Stimulated activated CD4-positive, alpha-beta T cell treated with anti-CD3 and anti-CD28 coated beads, Interleukin-15, amount 100 ng/mL, for 48 hours (primary cell): ENCODE measurements around the gene RABL6.
A peak's percentile ranks its signal among the peaks of the same experiment; 100 is the strongest.
"Not testable (repeated sequence)": the region's sequence is repeated elsewhere in the genome, so short reads cannot be mapped to it uniquely, and the experiment has no call there.

Experiments
- DNase-seq, 2 donors: peaks; one replicate each; pipeline ENCODE4 v3.0.0-alpha.2; 2020; ENCODE audit warnings: low read depth in 2 of 2

Gene RABL6

DNA sequence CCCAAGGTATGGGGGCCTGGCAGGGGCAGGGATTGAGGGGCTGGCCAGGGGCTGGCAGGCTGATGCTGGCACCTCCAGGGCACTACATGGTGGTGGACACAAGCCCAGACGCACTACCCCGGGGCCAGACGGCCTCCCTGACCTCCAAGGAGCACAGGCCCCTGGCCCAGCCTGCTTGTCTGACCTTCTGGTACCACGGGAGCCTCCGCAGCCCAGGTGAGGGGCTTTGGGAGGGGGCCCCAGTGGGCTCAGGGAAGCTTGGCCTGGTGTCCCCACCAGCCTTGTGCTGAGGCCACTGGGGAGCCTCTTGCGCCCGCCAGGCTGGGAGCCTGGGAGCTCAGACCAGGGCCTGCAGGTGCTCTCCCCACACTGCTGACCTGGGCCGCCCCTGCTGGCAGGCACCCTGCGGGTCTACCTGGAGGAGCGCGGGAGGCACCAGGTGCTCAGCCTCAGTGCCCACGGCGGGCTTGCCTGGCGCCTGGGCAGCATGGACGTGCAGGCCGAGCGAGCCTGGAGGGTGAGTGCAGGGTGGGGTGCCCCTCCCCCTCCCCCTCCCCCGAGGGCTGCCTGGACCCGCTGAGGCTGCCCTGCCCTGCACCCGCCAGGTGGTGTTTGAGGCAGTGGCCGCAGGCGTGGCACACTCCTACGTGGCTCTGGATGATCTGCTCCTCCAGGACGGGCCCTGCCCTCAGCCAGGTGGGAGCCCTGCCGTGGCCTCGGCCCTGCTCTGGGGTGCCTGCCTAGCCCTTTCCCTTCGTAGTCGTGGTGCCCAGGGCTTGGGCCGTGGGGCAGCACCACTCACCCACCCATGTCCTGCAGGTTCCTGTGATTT is 50.0 kb downstream of the RABL6 start:
- DNase-seq, result no peak

DNA sequence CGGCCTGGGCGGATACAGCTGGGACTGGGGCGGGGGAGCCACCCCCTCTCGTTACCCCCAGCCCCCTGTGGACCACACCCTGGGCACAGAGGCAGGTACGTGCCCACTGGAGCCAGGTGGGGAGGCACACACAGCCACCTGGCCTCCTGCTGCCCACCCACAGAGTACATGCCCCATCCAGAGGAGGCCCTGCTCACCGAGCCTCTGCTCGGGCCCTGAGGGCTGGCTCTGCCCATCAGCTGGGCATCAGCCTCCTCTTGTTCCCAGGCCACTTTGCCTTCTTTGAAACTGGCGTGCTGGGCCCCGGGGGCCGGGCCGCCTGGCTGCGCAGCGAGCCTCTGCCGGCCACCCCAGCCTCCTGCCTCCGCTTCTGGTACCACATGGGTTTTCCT is 50.7 kb downstream of the RABL6 start:
- no peak for DNase-seq

DNA sequence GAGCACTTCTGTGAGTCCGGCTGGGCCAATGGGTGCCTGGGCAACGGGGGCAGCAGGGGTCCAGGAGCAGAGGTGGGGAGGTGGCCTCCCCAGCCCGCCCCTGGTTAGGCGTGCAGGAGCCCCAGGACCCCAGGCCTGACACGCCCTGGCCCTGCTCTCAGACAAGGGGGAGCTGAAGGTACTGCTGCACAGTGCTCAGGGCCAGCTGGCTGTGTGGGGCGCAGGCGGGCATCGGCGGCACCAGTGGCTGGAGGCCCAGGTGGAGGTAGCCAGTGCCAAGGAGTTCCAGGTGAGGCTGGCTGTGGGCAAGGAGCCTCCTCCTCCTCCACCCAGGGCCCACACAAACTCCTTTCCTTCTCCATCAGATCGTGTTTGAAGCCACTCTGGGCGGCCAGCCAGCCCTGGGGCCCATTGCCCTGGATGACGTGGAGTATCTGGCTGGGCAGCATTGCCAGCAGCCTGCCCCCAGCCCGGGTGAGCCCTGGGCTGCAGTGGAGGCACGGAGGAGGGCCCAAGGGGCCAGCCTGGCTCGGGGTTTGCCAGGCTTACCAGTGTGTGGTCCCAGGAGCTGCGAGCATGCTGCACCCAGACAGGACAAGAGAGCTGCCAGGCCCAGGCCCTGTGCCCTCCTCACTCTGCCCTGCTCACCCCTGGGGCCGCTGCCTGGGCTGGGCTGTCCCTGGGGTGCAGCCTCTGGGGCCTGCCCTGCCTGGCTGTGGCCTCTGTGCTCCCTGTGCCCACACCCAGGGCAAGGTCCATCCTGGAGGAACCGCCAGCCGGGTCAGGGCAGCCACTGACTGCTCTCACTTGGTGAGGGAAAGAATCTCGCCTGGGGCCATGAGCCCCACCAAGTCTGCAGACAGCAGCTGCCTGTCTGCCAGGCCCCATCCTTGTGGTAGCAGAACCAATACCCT is 51.4 kb downstream of the RABL6 start:
- DNase-seq, result no peak

DNA sequence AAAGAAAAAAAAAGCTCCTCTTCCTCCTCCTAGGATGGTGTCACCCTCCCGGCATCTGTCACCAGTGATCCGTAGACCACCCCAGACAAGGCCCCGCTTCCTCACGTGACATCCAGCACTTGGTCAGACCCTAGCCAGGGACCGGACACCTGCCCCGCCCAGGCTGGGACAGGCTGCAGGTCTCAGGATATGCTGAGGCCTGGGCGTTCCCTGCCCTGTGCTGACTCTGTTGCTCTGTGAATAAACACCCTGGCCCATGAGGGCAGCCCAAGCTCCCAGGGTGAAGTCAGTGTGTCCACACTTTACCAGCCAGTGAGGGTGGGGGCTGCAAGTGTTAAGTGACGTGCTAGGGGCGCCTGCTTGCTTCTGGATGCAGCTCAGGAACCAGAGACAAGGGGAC is 52.8 kb downstream of the RABL6 start:
- DNase-seq, result no peak

DNA sequence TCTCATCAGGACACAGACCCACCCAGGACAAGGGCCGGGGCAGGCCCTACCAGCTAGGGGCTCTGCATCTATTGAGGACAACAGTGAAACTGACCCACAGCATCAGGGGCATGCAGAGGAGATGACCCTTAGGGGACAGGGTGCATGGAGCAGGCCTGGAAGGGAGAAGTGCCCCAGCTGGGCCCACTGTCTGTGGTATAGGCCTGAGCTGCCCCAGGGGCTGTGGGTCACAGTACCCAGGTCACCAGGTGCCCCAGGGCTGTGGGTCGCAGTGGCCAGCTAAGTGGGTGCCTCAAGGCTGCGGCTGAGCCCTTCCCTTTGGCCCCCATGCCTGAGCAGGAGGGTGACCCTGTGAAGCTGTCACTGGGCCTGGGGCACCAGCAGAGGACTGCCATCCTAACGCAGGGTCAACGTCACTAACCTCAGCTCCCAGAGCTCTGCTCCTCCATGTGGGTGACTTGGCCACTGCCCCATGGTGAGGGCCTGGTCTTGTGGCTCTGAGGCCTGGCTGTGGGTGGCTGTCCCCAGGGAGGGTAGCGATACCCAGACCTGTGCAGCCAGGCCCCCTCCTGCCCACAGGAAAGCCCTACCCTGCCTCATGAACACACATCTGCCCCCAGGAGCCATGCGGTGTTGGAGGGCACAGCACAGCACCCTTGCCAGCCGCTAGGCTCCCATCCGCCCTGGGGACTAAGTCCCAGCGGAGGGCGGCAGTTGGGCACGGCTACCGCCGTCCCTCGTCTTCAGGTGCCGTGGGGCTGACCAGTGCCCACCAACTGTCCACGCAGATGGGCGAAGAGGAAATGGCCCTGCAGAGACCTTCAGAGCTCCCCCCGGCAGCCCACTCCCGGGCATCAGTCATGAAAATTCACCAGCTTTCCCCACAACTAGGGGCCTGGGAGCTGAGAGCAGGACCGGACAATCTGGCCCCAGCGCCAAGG is 53.5 kb downstream of the RABL6 start:
- DNase-seq, result no peak

DNA sequence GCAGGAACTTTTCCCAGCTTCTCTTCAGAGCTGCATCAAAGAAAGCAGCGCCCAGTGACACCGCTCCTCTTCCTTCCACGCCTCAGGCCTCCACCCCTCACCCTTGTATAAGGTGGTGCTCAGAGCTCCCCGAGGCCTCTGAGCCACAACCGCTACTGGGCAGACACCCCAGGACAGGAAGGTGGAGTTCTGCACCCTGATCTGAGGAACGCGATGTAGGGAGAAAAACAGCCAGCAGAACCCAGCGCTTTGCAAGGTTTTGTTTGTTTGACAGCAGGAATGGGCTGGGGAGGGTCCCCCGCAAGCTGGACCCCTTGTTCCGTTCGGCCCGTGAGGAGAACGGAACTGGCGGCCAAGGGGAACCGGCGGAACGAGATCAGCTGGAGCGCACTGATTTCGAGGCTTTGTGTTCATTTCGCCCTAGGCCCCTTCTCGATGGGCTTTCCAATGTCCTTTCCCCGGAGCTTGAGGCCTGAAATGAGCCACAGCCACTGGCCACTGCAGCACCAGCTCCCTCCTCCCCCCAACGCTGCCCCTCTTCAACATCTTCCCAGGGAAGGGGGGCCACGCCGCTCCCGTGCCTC is 54.2 kb downstream of the RABL6 start:
- no peak for DNase-seq

DNA sequence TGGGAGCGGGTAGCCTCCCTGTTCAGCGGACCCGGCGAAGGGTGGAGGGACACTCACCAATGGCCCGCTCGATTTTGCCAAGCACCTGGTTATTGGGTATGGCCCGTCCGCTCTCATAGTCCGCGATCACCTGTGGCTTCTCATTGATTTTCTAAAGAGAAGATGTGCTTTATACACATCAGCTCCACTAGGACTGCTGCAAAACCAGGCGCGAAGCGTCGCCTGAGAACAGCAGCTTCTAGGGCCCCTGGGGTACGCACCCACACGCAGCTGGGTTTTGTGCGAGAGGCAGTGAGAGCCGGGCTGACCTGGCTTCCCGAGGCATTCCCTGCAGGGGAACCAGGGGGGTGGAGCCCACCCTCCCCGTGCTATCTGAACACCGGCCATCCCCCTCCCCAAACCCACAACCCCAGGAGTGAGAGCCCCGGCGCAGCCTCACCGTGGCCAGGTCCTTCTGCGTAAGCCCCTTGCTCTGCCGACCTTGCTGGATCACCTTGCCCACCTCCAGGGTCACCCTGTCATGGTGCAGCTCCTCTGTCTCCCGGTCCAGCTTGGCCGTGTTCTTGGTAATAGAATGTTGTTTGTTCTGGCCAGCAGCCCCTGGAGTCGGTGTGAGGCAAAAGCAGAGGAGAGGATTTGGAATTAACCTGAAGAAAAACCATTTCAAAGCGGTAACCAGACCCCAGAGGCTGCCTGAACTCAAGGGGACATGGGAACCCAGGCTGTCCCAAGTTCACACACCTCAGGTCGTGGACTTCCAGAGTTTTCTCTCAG is 55.3 kb downstream of the RABL6 start:
- no peak for DNase-seq

DNA sequence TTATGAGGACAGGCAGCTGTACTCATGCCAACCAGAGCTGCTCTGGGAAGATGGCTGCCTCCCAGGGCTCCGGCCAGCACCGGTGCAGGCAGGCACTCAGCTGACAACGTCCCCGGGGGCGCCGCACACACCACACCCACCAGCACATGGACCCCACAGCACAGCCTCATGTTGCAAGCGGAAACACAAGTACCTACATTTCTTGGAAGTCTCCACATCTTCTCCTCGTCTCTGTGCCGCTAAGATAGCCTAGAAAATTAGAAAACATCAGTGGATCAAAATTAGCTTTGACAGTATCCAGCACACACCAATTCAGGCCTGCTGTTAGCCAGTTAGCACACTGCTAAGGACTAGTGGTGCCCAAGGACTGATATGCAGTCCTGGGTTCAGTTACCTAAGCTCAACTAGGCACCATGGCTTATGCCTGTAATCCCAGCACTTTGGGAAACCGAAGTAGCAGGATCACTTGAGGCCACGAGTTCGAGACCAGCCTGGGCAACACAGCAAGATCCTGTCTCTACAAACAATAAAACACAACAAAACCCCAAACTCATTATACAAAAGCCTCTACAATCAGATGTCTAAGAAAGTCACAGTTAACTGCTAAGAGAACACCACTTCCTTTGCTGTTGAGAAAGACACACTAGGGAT is 56.0 kb downstream of the RABL6 start:
- no peak for DNase-seq

DNA sequence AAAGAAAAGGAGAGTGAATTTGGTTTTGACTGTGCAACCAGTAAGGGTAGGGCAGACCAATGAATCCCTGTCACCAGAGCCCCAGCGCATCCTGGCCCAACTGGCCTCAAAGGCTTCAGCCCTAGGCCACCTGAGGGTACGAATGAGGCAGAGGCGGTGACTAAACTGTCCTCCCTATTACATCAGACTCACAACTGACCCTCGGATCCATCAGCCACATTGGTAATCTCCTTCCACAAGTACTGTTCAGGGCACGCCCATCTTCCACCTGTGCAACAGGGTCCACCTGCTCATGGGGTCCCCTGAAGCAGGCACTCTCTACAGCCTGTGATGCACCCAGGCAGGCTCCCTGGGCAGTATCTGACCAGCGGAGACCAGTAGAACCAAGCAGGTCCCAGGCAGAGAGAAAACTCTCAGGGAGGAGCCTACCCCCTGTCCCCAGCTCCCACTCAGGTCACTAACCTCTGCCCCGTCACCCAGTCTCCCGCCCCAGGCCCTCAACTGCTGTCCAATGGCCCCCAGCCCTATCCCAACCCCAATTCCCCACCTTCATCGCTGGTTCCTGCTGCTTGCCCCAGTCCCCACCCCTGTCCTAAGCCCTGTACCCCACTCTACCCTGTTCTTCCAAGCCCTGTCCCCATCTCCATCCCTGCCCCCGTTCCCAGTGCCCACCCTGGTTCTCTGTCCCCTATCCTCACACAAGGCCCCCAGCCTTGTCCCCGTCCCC is 57.5 kb downstream of the RABL6 start:
- no peak for DNase-seq

DNA sequence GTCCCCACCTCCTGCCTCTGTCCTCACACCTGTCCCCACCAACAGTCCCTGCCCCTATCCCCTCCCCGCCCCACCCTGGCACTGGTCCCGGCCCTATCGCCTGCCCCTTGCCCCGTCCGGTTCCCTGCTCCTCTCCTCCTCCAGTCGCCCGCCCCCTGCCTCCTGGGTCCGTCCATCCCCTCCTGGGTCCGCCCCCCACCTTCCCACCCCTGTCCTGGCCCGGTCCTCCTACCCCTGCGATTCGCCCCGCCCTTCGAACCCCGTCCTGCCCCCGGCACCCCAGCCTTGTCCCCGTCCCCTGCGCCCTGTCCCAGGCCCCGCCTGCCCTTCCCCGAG is 58.0 kb downstream of the RABL6 start:
- no peak for DNase-seq

DNA sequence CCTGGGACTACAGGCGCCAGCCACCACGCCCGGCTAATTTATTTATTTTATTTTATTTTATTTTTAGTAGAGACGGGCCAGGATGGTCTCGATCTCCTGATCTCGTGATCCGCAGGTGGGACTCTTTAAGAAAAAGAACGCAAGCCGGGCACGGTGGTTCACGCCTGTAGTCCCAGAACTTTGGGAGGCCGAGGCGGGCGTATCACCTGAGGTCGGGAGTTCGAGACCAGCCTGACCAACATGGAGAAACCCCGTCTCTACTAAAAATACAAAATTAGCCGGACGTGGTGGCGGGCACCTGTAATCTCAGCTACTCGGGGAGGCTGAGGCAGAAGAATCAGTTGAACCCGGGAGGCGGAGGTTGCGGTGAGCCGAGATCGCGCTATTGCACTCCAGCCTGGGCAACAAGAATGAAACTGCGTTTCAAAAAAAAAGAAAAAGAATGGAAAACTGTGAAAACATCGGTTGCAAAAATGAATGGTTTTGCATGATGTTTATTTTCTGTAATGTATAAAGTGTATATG is 59.2 kb downstream of the RABL6 start:
- DNase-seq, result not testable (repeated sequence)

DNA sequence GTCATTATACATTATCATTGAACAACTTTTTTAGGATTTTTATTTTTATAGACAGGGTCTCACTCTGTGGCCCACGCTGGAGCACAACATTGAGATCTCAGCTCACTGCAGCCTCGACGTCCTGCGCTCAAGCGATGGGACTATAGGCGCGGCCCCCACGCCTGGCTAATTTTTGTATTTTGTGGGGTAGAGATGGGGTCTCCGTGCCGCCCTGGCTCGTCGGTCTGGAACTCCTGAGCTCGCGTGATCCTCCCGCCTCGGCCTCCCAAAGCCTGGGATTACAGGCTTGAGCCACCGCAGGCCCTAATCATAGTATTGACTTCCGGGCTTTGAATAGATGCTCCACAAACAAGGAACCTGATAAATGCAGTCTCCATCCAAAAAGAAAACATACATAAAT is 59.7 kb downstream of the RABL6 start:
- no peak for DNase-seq

DNA sequence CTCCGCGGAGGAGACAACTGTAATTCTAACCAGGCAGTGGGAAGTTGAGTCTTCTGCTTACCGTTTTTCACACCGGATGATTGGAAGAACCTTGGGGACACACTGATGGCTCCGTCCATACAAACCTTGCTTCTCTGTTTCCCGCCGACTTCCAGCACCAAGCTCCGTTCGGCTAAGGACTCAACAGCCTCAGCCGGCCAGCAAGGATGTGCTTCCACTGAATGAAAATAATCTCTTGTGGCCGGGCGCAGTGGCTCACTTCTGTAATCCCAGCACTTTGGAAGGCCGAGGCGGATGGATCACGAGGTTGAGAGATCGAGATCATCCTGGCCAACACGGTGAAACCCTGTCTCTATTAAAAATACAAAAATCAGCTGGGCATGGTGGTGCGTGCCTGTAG is 60.2 kb downstream of the RABL6 start:
- no peak for DNase-seq

DNA sequence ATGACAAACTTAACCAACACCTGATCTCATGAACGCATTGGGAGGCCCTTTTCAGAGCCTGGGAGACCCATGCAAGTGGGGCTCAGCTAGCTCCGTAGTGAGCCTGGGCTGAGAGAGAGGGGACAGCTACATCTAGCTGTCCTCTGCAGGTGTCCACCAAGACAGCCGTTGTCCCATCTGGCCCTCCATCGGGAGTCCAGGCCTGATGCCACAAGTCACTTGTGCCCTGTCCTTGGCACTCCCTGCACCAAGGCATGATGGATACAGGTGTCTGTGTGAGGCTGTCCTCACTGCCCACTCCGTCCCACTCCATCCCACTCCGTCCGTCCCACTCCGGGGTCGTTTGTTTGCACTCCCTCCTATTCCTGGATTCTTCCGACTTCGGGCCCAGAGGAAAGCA is 60.9 kb downstream of the RABL6 start:
- no peak for DNase-seq

DNA sequence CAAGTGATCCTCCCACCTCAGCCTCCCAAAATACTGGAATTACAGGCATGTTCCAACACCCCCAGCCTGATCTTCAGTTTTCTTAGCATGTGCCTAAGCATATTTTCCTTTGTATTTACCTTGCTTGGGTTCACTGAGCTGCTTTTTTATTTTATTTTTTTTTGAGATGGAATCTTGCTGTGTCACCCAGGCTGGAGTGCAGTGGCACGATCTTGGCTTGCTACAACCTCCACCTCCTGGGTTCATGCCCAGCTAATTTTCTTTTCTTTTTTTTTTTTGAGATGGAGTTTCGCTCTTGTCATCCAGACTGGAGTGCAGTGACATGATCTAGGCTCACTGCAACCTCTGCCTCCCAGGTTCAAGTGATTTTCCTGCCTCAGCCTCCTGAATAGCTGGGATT is 61.9 kb downstream of the RABL6 start:
- DNase-seq, result not testable (repeated sequence)

DNA sequence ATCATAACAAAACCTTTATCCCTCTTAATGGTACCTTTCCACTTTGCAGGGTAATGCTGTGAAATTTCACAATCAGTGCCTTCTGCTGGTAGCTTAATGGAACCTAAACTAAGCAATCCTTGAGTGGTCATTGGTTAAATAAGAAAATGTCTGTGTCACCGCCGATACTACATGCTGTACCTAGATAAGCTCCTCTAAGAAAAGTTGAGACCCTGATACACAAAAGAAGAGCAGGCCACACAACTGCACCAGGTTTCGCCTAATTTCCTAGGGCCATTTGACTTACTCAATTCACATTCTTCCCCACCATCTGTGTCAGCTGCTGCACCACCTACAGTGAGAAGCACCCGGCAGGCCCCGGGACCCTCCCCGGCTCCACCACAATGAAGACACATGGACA is 67.4 kb downstream of the RABL6 start:
- no peak for DNase-seq

DNA sequence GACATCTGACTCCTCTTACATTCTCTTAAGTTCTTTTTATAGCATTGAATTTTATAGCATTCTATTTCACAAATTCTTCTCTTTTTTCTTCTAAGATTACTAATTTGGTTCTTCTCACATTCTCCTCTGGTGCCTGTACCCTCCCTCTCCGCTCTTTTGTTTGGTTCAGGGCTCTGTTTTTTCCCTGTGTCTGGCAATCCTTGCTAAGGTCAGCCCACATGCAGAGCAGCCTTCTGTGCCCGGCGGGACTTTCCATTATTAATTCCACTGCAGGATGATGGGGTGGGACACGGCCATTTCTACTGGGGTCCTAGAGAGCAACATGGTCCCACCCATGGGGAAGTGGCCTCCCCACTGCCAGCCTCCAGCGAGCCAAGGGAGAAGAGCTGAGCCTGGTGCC is 68.7 kb downstream of the RABL6 start:
- no peak for DNase-seq

DNA sequence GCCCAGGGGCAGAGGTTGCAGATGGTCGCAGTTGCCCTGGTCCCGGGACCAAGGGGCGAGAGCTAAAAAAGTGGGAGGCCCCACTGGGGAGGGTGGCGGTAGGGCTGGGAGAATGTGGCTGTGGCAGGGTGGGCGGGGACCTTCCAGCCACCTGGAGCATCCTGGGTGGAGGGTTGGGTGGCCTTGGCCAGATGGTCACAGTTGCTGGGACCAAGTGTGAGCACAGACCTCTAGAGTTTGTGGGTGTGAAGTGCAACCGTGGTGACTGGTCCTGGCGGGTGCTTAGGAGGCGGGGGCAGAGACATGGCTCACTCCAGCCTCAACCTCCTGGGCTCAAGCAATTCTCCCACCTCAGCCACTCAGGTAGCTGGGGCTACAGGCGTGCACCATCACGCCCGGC is 72.9 kb downstream of the RABL6 start:
- no peak for DNase-seq

DNA sequence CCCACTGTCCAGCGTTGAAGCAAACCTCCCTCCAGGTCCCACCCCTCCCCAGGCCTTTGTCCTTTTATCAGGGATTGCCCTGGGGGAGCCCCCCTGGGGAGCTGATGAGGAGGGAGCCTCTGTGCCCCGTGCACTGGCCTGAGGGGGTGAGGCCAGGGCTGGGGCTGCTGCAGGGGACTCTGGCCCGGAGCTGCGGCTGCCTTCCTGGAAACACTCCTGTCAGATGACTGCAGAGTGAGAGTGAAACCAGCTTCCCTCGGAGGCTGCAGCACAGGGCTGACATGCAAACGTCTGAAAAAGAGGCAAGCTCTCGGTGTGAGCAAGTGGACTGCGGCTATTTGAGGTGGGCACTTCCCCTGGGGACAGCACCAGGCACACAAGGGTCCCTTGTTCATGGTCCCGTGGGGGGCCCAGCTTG is 74.0 kb downstream of the RABL6 start:
- peak in 1 of 2 donors; percentile 60 for DNase-seq
